GM12878 (cell line): Measurements from ENCODE around the gene SLC2A1. TPM values are rescaled to one million over a fixed set of nuclear protein-coding genes. Genes with fewer than 3 reads are reported as not detected.

Experiments used
- ATF2 ChIP-seq: IDR thresholded peaks from 2 replicates; pipeline ENCODE4 v1.6.1; 2012; ENCODE audit warnings: low read length, inconsistent platforms
- BACH1 ChIP-seq: fragments of 450-650 bp; IDR thresholded peaks from 2 replicates; pipeline ENCODE4 v1.6.1; 2017; ENCODE audit warnings: mild to moderate bottlenecking, borderline replicate concordance
- BCLAF1 ChIP-seq: fragments of 450-650 bp; IDR thresholded peaks from 2 replicates; pipeline ENCODE4 v1.6.1; 2017; ENCODE audit warnings: antibody characterized with exemption, mild to moderate bottlenecking, moderate library complexity
- CREB1 ChIP-seq: IDR thresholded peaks from 2 replicates; pipeline ENCODE4 v1.6.1; 2012; ENCODE audit warnings: low read depth, mild to moderate bottlenecking, inconsistent platforms
- EED ChIP-seq: sonication (generic); IDR thresholded peaks from 2 replicates; pipeline ENCODE4 v1.6.1; 2016; ENCODE audit warnings: antibody characterized with exemption, low read depth
- ELK1 ChIP-seq: IDR thresholded peaks from 2 replicates; pipeline ENCODE4 v1.6.1; 2012; ENCODE audit warnings: low read depth, low read length, improper control_type of control experiment
- HDAC2 ChIP-seq: fragments of 200-600 bp; sonication (generic); IDR thresholded peaks from 2 replicates; pipeline ENCODE4 v1.6.1; 2017
- JUNB ChIP-seq: IDR thresholded peaks from 2 replicates; pipeline ENCODE4 v1.6.1; 2016; ENCODE audit warnings: antibody characterized with exemption, mild to moderate bottlenecking
- JUND ChIP-seq: IDR thresholded peaks from 2 replicates; pipeline ENCODE4 v1.6.1; 2012; ENCODE audit warnings: low read depth, mild to moderate bottlenecking, low read length, improper control_type of control experiment, moderate library complexity
- LARP7 ChIP-seq: fragments of 450-650 bp; IDR thresholded peaks from 2 replicates; pipeline ENCODE4 v1.6.1; 2017; ENCODE audit warnings: mild to moderate bottlenecking
- MTA2 ChIP-seq: fragments of 450-650 bp; IDR thresholded peaks from 2 replicates; pipeline ENCODE4 v1.6.1; 2016; ENCODE audit warnings: low read depth, mild to moderate bottlenecking, moderate library complexity
- MYC ChIP-seq: IDR thresholded peaks from 2 replicates; pipeline ENCODE4 v1.6.1; 2011; ENCODE audit warnings: mild to moderate bottlenecking, low read length, moderate library complexity, inconsistent platforms; ENCODE audit not compliant: insufficient read depth, insufficient replicate concordance, insufficient read length, severe bottlenecking
- NFXL1 ChIP-seq: fragments of 450-650 bp; IDR thresholded peaks from 2 replicates; pipeline ENCODE4 v1.6.1; 2017; ENCODE audit warnings: antibody characterized with exemption, mild to moderate bottlenecking, borderline replicate concordance
- PAX5 ChIP-seq: IDR thresholded peaks from 2 replicates; pipeline ENCODE4 v1.6.1; 2011; ENCODE audit warnings: low read depth, low read length, borderline replicate concordance
- PKNOX1 ChIP-seq: fragments of 450-650 bp; IDR thresholded peaks from 2 replicates; pipeline ENCODE4 v1.6.1; 2016; ENCODE audit warnings: mild to moderate bottlenecking
- POLR2AphosphoS5 ChIP-seq: IDR thresholded peaks from 2 replicates; pipeline ENCODE4 v1.6.1; 2011; ENCODE audit warnings: mild to moderate bottlenecking, low read length, inconsistent platforms
- RELA ChIP-seq: fragments of 450-650 bp; IDR thresholded peaks from 2 replicates; pipeline ENCODE4 v1.8.0; 2014; ENCODE audit warnings: borderline replicate concordance; ENCODE audit not compliant: partially characterized antibody
- SIX5 ChIP-seq: IDR thresholded peaks from 2 replicates; pipeline ENCODE4 v1.6.1; 2011; ENCODE audit warnings: mild to moderate bottlenecking, low read depth, low read length, moderate library complexity; ENCODE audit not compliant: severe bottlenecking
- SMAD5 ChIP-seq: IDR thresholded peaks from 2 replicates; pipeline ENCODE4 v1.6.1; 2016; ENCODE audit warnings: antibody characterized with exemption, low read depth
- SP1 ChIP-seq: IDR thresholded peaks from one replicate; pipeline ENCODE4 v1.6.1; 2011; ENCODE audit warnings: low read depth, low read length
- STAT3 ChIP-seq: IDR thresholded peaks from 2 replicates; pipeline ENCODE4 v1.6.1; 2011; ENCODE audit warnings: low read depth, low read length, improper control_type of control experiment
- TAF1 ChIP-seq: IDR thresholded peaks from 2 replicates; pipeline ENCODE4 v1.6.1; 2011; ENCODE audit warnings: mild to moderate bottlenecking, low read depth, low read length, borderline replicate concordance
- TCF7 ChIP-seq: IDR thresholded peaks from 2 replicates; pipeline ENCODE4 v1.6.1; 2014; ENCODE audit warnings: antibody characterized with exemption, borderline replicate concordance
- USF1 ChIP-seq: IDR thresholded peaks from 2 replicates; pipeline ENCODE4 v1.6.1; 2011; ENCODE audit warnings: borderline replicate concordance, low read depth, mild to moderate bottlenecking, moderate library complexity, mixed read lengths, low read length; ENCODE audit not compliant: insufficient read depth; ENCODE audit errors: extremely low read length
- ZSCAN29 ChIP-seq: fragments of 450-650 bp; IDR thresholded peaks from 2 replicates; pipeline ENCODE4 v1.6.1; 2017; ENCODE audit warnings: mild to moderate bottlenecking, moderate library complexity
- polyA plus RNA-seq, 11 experiments: library from polyadenylated mRNA; depleted of rRNA in 4 of 11; unstranded in 6 of 11; stranded (reverse) in 5 of 11; fragments of >200 nt; fragmentation: Nextera tagmentation in 4 of 11; fragmentation: Illumina TruSeq in 1 of 11; extraction: Ambion mirVana in 4 of 11; extraction: Trizol in 1 of 11; gene quantifications; 1 replicate in 1 of 11; 2 replicates in 10 of 11; pipeline versions ENCODE4 v1.2.1 to v1.2.3, GENCODE V29; 2011 to 2016; ENCODE audit warnings: inconsistent platforms in 2 of 11, missing spikeins in 2 of 11, low read depth in 1 of 11
- total RNA-seq, 4 experiments: library from RNA; depleted of rRNA in 3 of 4; stranded (reverse); fragments of >200 nt in 3 of 4; fragmentation: Illumina TruSeq in 1 of 4; extraction: Trizol in 1 of 4; gene quantifications; 2 replicates each; pipeline versions ENCODE4 v1.2.1 to v1.2.3, GENCODE V29; 2013 to 2021

The SLC2A1 gene
- total and polyA plus RNA-seq, 10 of the 15 experiments (the other 5 are each of a cell fraction or from before 2014, with no cell fraction given) = 5.7 to 66.0 (median 44.2) TPM

- TF ChIP-seq ATF2 (no peak), SIX5 (no peak), POLR2AphosphoS5 (0 out of 2 replicates have a peak, but pooled peaks have one; percentile 24), SMAD5 (no peak), PKNOX1 (no peak), HDAC2 (no peak), MTA2 (no peak), CREB1 (no peak), TCF7 (no peak), MYC (peak; percentile 65), LARP7 (no peak), PAX5 (no peak), ZSCAN29 (peak; percentile 82; the same call in 1 of the 2 replicates), STAT3 (no peak), TAF1 (0 out of 2 replicates have a peak, but pooled peaks have one; percentile 18), JUND (no peak), USF1 (no peak), JUNB (no peak), NFXL1 (no peak), SP1 (no peak), EED (no peak), ELK1 (no peak), BACH1 (peak; percentile 79), RELA (no peak), BCLAF1 (no peak)
Observed at GRCh38 chr1:42957880-42958487, 684 bp downstream of the SLC2A1 start (continued).
